Measurements from ENCODE around the gene CCDC7. TPM values are rescaled to one million over a fixed set of nuclear protein-coding genes. Genes with fewer than 3 reads are reported as not detected.

Gene CCDC7
- total and polyA plus RNA-seq, 2 experiments from 2014 or later, result 0.83 to 1.6 TPM

DNA sequence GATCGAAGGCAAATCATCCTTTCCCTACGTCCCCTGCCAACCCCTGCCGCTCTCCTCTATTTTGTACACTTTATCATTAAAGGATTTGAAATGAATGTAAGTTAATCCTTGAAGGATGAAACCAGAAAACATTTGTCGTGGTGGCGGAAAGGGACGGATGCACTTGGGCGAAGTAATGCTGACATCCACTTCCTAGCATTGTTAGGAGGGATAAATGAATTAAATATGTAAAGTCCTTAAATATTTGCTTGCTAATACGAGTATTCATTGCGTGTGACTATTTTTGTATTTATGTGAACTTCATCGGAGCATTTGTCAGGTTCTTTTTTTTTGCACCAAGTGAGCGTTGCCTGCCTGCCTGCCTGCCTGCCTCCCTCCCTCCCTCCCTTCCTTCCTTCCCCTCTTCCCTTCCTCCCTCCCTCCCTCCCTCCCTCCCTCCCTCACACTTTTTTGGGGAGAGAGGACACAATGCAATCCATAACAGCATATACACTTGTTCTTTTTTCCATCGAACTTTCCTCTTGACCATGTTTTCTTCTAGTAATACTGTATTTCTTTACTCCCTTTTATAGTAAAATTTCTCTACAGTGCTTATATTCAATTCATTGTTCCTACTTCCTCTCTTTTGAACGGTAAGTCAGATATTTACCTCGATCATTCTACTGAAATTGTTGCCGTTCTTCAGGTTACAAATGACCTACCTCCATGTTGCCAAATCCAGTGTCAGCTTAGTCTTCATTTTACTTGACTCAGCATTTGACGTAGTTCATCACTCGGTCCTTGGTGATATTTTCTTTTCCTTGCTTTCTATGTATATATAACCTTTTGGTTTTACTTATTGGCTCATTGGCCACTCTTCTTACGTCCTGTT is 831 bp downstream of the CCDC7 start (continued):
- TF ChIP-seq STAT1 (IDR thresholded peaks at IDR 0.05; ENCODE audit: unreplicated experiment), result no peak

DNA sequence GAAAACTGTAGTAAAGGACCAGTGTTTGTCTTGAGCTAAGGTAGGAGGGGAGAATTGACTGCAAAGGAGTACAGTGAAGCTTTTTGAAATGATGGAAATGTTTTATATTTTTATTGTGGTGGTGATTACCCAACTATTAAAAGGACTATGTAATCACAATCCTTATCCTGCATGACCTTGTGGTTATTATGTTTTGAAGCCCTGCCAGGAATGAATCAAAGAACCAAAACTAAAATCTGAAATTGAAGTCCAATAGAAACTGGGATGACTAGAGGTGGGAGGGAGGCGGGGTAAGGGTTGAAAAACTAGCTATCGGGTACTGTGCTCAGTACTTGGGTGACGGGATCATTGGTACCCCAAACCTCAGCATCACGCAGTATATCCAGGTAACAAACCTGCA is 8.2 kb downstream of the CCDC7 start:
- no peak for DNase-seq (ENCODE audit: low spot score)
- no peak overlapping the region for H3K4me2 ChIP-seq
- no peaks in the 10 kb centered on the region for H3F3A ChIP-seq (replicated peaks; ENCODE audit: low read depth)
- no peaks in the 10 kb centered on the region for H3K9me2 ChIP-seq (ENCODE audit: insufficient read depth)
- H3K79me2 ChIP-seq (replicated peaks; ENCODE audit: insufficient read depth), result no peaks in the 10 kb centered on the region
- H2AFZ ChIP-seq, result no peak overlapping the region
- H3K27me3 ChIP-seq (ENCODE audit: insufficient read depth), result no peaks in the 10 kb centered on the region
- Mint-ChIP-seq H3K27ac (no peak overlapping the region), H3K4me1 (no peaks in the 10 kb centered on the region), H3K36me3 (ENCODE audit: low read depth) (no peaks in the 10 kb centered on the region), H3K27me3 (ENCODE audit: insufficient read depth, low read depth, poor library complexity) (no peaks in the 10 kb centered on the region), H3K9me3 (no peaks in the 10 kb centered on the region), H3K4me3 (no peak overlapping the region)
- H3K4me1 ChIP-seq (ENCODE audit: insufficient read depth), result no peaks in the 10 kb centered on the region
- H3K27ac ChIP-seq (ENCODE audit: low read depth), result no peak overlapping the region
- no peaks in the 10 kb centered on the region for H4K20me1 ChIP-seq (replicated peaks; ENCODE audit: insufficient read depth)
- H3K4me3 ChIP-seq, result no peak overlapping the region
- H3K36me3 ChIP-seq (ENCODE audit: insufficient read depth), result no peaks in the 10 kb centered on the region
- no peak for ATAC-seq
- TF ChIP-seq EZH2 (IDR thresholded peaks at IDR 0.05; ENCODE audit: low read depth, unreplicated experiment), result no peak
- TF ChIP-seq POLR2AphosphoS5 (IDR thresholded peaks at IDR 0.05; ENCODE audit: low read depth), result no peak
- no peak for TF ChIP-seq NANOG (IDR thresholded peaks at IDR 0.05; ENCODE audit: borderline replicate concordance)
- TF ChIP-seq, protein P1, sequence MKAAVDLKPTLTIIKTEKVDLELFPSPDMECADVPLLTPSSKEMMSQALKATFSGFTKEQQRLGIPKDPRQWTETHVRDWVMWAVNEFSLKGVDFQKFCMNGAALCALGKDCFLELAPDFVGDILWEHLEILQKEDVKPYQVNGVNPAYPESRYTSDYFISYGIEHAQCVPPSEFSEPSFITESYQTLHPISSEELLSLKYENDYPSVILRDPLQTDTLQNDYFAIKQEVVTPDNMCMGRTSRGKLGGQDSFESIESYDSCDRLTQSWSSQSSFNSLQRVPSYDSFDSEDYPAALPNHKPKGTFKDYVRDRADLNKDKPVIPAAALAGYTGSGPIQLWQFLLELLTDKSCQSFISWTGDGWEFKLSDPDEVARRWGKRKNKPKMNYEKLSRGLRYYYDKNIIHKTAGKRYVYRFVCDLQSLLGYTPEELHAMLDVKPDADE (IDR thresholded peaks at IDR 0.05), result no peak
- no peak for TF ChIP-seq CREB1 (CRISPR knock-in tag; IDR thresholded peaks at IDR 0.05; ENCODE audit: low read depth)
- TF ChIP-seq JUNB (IDR thresholded peaks at IDR 0.05; ENCODE audit: unreplicated experiment), result no peak
- TF ChIP-seq, protein P2, sequence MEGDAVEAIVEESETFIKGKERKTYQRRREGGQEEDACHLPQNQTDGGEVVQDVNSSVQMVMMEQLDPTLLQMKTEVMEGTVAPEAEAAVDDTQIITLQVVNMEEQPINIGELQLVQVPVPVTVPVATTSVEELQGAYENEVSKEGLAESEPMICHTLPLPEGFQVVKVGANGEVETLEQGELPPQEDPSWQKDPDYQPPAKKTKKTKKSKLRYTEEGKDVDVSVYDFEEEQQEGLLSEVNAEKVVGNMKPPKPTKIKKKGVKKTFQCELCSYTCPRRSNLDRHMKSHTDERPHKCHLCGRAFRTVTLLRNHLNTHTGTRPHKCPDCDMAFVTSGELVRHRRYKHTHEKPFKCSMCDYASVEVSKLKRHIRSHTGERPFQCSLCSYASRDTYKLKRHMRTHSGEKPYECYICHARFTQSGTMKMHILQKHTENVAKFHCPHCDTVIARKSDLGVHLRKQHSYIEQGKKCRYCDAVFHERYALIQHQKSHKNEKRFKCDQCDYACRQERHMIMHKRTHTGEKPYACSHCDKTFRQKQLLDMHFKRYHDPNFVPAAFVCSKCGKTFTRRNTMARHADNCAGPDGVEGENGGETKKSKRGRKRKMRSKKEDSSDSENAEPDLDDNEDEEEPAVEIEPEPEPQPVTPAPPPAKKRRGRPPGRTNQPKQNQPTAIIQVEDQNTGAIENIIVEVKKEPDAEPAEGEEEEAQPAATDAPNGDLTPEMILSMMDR (conservative IDR thresholded peaks at IDR 0.05; ENCODE audit: low read depth in 2 of 2), result no peak
- TF ChIP-seq, protein P3, sequence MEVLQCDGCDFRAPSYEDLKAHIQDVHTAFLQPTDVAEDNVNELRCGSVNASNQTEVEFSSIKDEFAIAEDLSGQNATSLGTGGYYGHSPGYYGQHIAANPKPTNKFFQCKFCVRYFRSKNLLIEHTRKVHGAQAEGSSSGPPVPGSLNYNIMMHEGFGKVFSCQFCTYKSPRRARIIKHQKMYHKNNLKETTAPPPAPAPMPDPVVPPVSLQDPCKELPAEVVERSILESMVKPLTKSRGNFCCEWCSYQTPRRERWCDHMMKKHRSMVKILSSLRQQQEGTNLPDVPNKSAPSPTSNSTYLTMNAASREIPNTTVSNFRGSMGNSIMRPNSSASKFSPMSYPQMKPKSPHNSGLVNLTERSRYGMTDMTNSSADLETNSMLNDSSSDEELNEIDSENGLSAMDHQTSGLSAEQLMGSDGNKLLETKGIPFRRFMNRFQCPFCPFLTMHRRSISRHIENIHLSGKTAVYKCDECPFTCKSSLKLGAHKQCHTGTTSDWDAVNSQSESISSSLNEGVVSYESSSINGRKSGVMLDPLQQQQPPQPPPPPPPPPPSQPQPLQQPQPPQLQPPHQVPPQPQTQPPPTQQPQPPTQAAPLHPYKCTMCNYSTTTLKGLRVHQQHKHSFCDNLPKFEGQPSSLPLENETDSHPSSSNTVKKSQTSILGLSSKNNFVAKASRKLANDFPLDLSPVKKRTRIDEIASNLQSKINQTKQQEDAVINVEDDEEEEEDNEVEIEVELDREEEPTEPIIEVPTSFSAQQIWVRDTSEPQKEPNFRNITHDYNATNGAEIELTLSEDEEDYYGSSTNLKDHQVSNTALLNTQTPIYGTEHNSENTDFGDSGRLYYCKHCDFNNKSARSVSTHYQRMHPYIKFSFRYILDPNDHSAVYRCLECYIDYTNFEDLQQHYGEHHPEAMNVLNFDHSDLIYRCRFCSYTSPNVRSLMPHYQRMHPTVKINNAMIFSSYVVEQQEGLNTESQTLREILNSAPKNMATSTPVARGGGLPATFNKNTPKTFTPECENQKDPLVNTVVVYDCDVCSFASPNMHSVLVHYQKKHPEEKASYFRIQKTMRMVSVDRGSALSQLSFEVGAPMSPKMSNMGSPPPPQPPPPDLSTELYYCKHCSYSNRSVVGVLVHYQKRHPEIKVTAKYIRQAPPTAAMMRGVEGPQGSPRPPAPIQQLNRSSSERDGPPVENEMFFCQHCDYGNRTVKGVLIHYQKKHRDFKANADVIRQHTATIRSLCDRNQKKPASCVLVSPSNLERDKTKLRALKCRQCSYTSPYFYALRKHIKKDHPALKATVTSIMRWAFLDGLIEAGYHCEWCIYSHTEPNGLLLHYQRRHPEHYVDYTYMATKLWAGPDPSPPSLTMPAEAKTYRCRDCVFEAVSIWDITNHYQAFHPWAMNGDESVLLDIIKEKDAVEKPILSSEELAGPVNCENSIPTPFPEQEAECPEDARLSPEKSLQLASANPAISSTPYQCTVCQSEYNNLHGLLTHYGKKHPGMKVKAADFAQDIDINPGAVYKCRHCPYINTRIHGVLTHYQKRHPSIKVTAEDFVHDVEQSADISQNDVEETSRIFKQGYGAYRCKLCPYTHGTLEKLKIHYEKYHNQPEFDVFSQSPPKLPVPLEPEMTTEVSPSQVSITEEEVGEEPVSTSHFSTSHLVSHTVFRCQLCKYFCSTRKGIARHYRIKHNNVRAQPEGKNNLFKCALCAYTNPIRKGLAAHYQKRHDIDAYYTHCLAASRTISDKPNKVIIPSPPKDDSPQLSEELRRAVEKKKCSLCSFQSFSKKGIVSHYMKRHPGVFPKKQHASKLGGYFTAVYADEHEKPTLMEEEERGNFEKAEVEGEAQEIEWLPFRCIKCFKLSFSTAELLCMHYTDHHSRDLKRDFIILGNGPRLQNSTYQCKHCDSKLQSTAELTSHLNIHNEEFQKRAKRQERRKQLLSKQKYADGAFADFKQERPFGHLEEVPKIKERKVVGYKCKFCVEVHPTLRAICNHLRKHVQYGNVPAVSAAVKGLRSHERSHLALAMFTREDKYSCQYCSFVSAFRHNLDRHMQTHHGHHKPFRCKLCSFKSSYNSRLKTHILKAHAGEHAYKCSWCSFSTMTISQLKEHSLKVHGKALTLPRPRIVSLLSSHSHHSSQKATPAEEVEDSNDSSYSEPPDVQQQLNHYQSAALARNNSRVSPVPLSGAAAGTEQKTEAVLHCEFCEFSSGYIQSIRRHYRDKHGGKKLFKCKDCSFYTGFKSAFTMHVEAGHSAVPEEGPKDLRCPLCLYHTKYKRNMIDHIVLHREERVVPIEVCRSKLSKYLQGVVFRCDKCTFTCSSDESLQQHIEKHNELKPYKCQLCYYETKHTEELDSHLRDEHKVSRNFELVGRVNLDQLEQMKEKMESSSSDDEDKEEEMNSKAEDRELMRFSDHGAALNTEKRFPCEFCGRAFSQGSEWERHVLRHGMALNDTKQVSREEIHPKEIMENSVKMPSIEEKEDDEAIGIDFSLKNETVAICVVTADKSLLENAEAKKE (CRISPR knock-in tag; IDR thresholded peaks at IDR 0.05), result no peak
- TF ChIP-seq, protein P4, sequence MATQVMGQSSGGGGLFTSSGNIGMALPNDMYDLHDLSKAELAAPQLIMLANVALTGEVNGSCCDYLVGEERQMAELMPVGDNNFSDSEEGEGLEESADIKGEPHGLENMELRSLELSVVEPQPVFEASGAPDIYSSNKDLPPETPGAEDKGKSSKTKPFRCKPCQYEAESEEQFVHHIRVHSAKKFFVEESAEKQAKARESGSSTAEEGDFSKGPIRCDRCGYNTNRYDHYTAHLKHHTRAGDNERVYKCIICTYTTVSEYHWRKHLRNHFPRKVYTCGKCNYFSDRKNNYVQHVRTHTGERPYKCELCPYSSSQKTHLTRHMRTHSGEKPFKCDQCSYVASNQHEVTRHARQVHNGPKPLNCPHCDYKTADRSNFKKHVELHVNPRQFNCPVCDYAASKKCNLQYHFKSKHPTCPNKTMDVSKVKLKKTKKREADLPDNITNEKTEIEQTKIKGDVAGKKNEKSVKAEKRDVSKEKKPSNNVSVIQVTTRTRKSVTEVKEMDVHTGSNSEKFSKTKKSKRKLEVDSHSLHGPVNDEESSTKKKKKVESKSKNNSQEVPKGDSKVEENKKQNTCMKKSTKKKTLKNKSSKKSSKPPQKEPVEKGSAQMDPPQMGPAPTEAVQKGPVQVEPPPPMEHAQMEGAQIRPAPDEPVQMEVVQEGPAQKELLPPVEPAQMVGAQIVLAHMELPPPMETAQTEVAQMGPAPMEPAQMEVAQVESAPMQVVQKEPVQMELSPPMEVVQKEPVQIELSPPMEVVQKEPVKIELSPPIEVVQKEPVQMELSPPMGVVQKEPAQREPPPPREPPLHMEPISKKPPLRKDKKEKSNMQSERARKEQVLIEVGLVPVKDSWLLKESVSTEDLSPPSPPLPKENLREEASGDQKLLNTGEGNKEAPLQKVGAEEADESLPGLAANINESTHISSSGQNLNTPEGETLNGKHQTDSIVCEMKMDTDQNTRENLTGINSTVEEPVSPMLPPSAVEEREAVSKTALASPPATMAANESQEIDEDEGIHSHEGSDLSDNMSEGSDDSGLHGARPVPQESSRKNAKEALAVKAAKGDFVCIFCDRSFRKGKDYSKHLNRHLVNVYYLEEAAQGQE (IDR thresholded peaks at IDR 0.05; ENCODE audit: unreplicated experiment), result no peak
- TF ChIP-seq STAT1 (IDR thresholded peaks at IDR 0.05; ENCODE audit: unreplicated experiment), result no peak
- TF ChIP-seq ZNF331 (CRISPR knock-in tag; IDR thresholded peaks at IDR 0.05; ENCODE audit: low read depth), result no peak
- TF ChIP-seq ZNF114 (CRISPR knock-in tag; IDR thresholded peaks at IDR 0.05), result no peak

All from GM23338 (cell line).